ENCODE measurements around the gene DPF1. TPM values are rescaled to one million over a fixed set of nuclear protein-coding genes. Genes with fewer than 3 reads are reported as not detected.
"Not testable (repeated sequence)": the region's sequence is repeated elsewhere in the genome, so short reads cannot be mapped to it uniquely, and the experiment has no call there.

DPF1 gene
- total RNA-seq, 2 experiments from 2014 or later, result 0.14 to 0.31 TPM

DNA sequence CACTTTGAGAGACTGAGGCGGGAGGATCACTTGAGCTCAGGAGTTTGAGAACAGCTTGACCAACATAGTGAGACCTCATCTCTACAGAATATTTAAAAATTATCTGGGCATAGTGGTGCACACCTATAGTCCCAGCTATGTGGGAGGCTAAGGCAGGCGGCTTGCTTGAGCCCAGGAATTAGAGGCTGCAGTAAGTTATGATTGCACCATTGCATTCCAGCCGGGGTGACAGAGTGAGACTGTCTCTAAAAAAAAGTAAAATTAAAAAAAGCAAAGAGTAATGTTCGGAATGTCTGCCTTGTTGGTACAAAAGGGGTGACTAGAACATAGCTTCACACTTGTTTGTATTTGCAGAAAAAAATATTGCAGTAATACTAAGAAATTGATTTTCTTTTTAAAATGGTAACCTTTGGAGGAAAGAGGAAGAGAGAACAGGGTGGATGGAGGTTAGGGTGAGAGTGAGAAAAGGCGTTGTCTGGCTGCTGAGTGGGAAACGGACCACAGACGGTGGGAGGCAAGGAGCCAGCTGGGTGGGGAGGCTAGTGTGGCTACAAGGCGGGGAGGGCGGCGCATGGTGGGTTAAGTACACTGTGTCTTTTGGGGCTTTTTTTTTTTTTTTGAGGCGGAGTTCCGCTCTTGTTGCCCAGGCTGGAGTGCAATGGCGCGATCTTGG, 21.9 kb upstream of the DPF1 start:
- ATAC-seq (ENCODE audit: low read depth) (no peak), DNase-seq (no peak)
- no peaks in the 10 kb centered on the region for H3K36me3 Mint-ChIP-seq
- POLR2A ChIA-PET, result interaction anchor here (1.4 kb wide), 1 partner anchor 85 kb away, joined by 9 read pairs; no protein-coding TSS in a partner anchor
- H3K4me1 Mint-ChIP-seq, result peaks cover 7% of the 10 kb centered on the region
- no peaks in the 10 kb centered on the region for H3K9me3 Mint-ChIP-seq
- no peak overlapping the region for H3K27ac Mint-ChIP-seq
- no peak overlapping the region for H3K4me3 Mint-ChIP-seq
- peaks cover 4% of the 10 kb centered on the region for H3K27me3 Mint-ChIP-seq

DNA sequence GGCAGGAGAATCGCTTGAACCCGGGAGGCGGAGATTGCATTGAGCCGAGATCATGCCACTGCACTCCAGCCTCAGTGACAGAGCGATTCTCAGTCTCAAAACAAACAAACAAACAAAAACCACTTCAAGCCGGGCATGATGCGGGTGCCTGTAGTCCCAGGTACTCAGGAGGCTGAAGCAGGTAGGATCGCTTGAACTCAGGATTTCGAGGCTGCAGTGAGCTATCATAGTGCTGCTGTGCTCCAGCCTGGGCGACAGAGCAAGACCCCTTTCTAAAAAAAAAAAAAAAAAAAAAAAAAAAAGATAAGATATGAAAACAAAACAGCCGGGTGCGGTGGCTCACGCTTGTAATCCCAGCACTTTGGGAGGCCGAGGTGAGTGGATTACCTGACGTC, 19.3 kb upstream of the DPF1 start:
- no peak overlapping the region for H3K27ac Mint-ChIP-seq
- H3K4me1 Mint-ChIP-seq, result peaks cover 7% of the 10 kb centered on the region
- ATAC-seq (ENCODE audit: low read depth), result no peak
- no peaks in the 10 kb centered on the region for H3K9me3 Mint-ChIP-seq
- H3K36me3 Mint-ChIP-seq, result no peaks in the 10 kb centered on the region
- peak overlapping the region; percentile 84 for H3K4me3 Mint-ChIP-seq
- no peak for DNase-seq
- peaks cover 6% of the 10 kb centered on the region for H3K27me3 Mint-ChIP-seq
- POLR2A ChIA-PET, result interaction anchor here (0.7 to 0.9 kb wide), 2 partner anchors 31 to 93 kb away, joined by 3 to 4 read pairs; partner anchors contain the start of gene CATSPERG

DNA sequence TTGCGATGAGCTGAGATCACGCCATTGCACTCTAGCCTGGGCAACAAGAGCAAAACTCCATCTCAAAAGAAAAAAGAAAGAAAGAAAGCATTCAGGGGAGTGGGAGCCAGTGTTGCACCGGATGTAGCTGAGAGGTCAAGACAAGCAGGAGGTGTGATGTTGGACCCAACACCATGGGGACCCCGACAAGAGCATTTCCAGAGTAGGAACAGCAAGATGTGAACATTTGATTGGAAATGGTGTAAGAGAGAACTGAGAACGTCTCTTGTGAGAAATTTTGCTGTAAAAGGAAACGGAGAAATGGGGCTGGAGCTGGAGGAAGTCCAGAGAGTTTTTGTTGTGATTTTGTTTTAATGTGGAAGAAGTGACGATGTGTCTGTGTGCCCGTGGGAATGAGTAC, 15.8 kb upstream of the DPF1 start:
- Mint-ChIP-seq H3K27me3 (peaks cover 16% of the 10 kb centered on the region), H3K4me1 (peaks cover 6% of the 10 kb centered on the region), H3K27ac (no peak overlapping the region), H3K9me3 (no peaks in the 10 kb centered on the region), H3K4me3 (no peak overlapping the region), H3K36me3 (no peaks in the 10 kb centered on the region)
- DNase-seq, result no peak
- ATAC-seq (ENCODE audit: low read depth), result no peak
- POLR2A ChIA-PET, result no interaction called here

DNA sequence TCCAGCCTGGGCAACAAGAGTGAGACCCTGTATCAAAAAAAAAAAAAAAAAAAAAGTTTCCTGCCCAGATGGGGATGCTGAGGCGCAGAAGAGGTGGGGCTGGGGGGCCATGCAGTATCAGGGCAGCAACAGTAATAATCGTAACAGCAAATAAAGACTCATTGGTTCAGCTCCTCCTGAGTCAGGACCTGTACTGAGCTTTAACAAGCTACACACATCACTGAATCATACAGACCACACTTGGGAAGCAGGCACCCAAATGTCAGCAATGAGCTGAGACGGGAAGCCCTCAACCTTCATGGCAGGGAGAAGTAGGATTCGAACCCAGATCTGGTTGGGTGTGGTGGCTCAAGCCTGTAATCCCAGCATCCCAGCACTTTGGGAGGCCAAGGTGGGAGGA, 10.6 kb upstream of the DPF1 start:
- H3K4me1 Mint-ChIP-seq, result peaks cover 2% of the 10 kb centered on the region

DNA sequence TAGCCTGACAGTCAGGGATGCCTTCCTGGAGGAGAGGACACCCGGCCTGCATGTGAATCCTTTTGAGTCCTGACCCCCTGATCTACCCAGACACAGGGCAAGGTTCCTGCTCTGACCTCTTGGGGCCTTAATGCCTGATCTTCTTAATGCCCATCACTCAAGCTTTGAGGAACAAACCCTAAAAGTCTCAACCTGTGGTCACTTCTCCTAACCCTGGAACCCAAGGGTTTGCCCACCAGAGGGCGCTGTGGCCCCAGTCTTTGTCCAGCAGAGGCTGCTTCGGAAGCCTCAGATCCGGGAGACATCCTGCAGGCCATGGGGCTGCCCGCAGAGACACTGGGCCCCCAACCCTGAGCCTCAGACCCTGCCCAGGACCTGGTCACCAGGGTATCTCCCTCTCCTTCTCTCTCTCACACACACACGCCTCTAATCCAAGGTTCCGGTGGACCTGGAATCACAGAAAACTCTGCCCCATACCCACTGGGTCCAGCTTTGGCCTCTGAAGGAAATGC, 9.8 kb upstream of the DPF1 start:
- Mint-ChIP-seq H3K36me3 (no peaks in the 10 kb centered on the region), H3K27me3 (peaks cover 33% of the 10 kb centered on the region), H3K9me3 (no peaks in the 10 kb centered on the region), H3K4me1 (peaks cover 5% of the 10 kb centered on the region), H3K4me3 (no peak overlapping the region), H3K27ac (no peak overlapping the region)
- POLR2A ChIA-PET, result interaction anchor here (1.2 kb wide), 1 partner anchor 102 kb away, joined by 3 read pairs; the partner anchor contains the start of gene CATSPERG
- DNase-seq (peak; percentile 88), ATAC-seq (ENCODE audit: low read depth) (peak; percentile 62)

More for the DNA sequence above, 10.6 kb upstream of the DPF1 start:
- no peaks in the 10 kb centered on the region for H3K36me3 Mint-ChIP-seq
- ATAC-seq (ENCODE audit: low read depth), result no peak
- no peak overlapping the region for H3K4me3 Mint-ChIP-seq
- H3K27ac Mint-ChIP-seq, result no peak overlapping the region
- H3K27me3 Mint-ChIP-seq, result peaks cover 31% of the 10 kb centered on the region
- POLR2A ChIA-PET, result interaction anchor here (1.2 kb wide), 1 partner anchor 101 kb away, joined by 3 read pairs; the partner anchor contains the start of gene CATSPERG
- no peaks in the 10 kb centered on the region for H3K9me3 Mint-ChIP-seq
- no peak for DNase-seq

DNA sequence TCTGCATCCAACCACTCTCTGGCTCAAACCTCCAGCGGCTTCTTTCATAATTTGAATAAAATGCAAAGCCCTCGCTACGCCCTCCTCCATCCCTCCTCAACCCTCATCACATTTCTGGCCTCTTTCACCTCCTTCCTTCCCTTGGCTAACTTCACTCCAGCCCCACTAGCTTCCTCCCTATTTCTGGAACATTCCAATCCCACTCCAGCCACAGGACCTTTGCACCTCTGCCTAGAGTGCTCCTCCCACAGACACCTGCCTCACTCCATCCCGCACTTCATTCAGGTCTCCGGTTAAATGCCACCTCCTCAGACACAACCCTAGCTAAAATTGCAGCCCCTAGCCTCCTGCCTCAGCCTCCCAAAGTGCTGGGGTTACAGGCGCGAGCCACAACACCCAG, 7.9 kb upstream of the DPF1 start:
- no peak for ATAC-seq (ENCODE audit: low read depth)
- Mint-ChIP-seq H3K9me3 (no peaks in the 10 kb centered on the region), H3K36me3 (no peaks in the 10 kb centered on the region), H3K27me3 (peaks cover 47% of the 10 kb centered on the region), H3K4me3 (no peak overlapping the region), H3K27ac (no peak overlapping the region), H3K4me1 (peaks cover 7% of the 10 kb centered on the region)
- no peak for DNase-seq
- POLR2A ChIA-PET, result no interaction called here

DNA sequence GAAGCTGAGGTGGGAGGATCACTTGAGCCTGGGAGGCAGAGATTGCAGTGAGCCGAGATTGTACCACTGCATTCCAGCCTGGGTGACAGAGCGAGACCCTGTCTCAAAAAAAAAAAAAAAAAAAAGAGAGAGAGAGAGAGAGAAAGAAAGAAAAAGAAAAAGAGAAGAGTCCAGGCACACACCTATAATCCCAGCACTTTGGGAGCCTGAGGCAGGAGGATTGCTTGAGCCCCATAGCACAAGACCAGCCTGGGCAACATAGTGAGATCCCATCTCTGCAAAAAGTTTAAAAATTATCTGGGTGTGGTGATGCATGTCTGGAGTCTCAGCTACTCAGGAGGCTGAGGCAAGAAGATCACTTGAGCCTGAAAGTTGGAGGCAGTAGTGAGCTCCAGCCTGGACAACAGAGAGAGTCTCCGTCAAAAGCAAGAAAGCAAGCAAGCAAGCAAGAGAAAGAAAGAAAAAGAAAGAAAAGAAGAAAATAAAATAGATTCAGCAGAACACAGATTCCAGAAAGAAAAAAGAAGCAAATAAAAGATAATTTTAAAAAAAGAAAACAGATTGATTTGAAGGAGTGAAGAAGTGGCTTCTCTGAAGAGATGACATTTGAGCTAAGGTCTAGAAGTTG, 6.6 kb upstream of the DPF1 start:
- ATAC-seq (ENCODE audit: low read depth); H3K4me3 Mint-ChIP-seq; H3K36me3 Mint-ChIP-seq; POLR2A ChIA-PET; H3K4me1 Mint-ChIP-seq; H3K27ac Mint-ChIP-seq; DNase-seq; H3K9me3 Mint-ChIP-seq: not testable (repeated sequence)
- peaks cover 50% of the 10 kb centered on the region for H3K27me3 Mint-ChIP-seq

DNA sequence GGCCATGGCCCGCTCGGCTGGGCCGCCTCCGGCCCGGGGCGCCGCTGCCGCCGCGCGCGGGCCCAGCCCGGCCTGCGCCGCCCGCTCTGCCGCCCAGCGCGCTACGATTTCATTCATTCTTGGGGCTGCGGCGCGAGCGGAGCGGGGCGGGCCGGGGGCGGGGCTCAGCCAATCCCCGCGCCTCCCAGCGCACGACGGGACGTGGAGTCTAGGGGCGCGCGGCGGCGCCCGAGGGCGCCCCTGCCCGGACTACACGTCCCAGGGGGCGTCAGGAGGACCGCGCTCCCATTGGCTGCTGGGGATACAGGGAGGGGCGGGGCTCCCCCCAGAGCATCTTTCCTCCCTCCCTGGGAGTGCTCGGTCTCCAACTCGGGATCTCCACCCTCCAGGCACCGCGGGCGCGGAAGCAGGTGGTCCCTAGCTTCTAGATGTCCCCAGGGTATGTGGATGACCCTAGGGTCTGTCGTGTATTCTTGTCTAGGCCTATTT, 5.6 kb upstream of the DPF1 start:
- POLR2A ChIA-PET, result no interaction called here
- H3K27ac Mint-ChIP-seq, result no peak overlapping the region
- H3K36me3 Mint-ChIP-seq, result no peaks in the 10 kb centered on the region
- ATAC-seq (ENCODE audit: low read depth) (peak; percentile 87), DNase-seq (peak; percentile 69)
- H3K27me3 Mint-ChIP-seq, result peaks cover 54% of the 10 kb centered on the region
- H3K9me3 Mint-ChIP-seq, result no peaks in the 10 kb centered on the region
- peaks cover 7% of the 10 kb centered on the region for H3K4me1 Mint-ChIP-seq
- no peak overlapping the region for H3K4me3 Mint-ChIP-seq

DNA sequence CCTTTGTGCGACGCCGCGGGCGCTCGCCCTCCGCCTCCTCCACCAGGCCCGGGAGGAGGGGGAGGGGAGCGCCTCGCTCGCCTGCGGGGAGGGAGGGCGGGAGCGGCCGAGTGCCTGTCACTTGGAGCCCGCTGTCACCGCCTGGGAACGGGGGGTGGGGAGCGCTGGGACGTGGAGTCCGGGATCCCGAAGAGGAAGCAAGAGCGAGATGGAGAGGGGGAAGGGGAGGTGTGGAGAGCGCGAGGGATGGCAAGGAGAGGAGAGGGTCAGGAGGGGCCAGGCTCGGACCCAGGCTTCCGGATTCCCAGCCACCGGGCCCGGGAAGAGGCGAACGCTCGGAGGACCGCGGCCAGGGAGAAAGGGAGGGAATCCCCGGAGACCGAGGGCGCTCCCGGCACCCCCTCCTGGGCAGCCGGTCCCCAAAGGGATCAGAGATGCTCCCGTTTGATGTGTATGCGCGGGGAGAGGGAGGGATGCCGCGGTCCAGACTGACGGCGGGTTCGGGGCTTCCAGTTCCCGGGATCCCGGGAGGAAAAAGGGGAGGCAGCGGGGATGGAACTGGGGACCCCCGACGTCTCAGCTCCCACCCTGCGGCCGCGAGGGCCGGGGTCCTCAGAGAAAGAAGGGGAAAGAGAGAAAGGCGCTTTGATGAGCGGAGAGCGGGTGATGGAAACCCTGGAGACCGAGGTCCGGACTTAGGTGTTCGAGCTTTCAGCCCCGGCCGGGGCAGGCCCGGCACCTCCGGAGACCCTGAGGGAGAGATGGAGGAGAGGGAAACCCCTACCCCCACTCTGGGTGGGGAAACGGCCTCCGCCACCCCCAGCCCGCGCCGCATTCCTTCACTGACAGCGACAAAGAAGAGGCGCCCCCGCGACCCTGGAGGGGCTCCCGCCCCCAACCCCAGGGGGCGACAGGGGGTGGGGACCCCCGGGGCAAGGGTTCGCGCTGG, 4.7 kb upstream of the DPF1 start:
- peaks cover 61% of the 10 kb centered on the region for H3K27me3 Mint-ChIP-seq
- POLR2A ChIA-PET, result no interaction called here
- H3K4me1 Mint-ChIP-seq, result peaks cover 8% of the 10 kb centered on the region
- no peaks in the 10 kb centered on the region for H3K9me3 Mint-ChIP-seq
- no peak overlapping the region for H3K27ac Mint-ChIP-seq
- no peak for ATAC-seq (ENCODE audit: low read depth)
- H3K4me3 Mint-ChIP-seq, result peak overlapping the region; percentile 69
- no peak for DNase-seq
- peaks cover 1% of the 10 kb centered on the region for H3K36me3 Mint-ChIP-seq

DNA sequence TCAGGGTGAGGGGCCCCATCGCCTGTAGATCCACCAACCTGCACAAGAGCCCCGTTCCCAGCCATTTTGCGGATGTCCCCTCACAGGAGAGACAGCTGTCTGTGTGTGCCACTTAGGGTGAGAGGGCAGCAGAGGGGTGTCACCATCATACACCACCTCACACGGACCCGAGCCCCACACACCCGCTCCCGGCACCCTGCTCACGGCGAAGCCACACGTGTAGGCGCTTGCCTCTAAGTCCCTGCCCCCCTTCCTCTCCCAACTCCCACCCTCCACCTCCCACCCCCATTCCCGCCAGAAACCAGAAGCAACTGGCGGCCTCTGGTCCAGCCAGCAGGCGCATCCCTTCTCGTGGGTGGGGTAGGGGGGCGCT, 4.0 kb upstream of the DPF1 start:
- peak overlapping the region; percentile 11 for H3K4me3 Mint-ChIP-seq
- peaks cover 1% of the 10 kb centered on the region for H3K36me3 Mint-ChIP-seq
- POLR2A ChIA-PET, result interaction anchor here (0.6 to 1.4 kb wide), 2 partner anchors 41 to 178 kb away, joined by 3 read pairs; no protein-coding TSS in a partner anchor
- ATAC-seq (ENCODE audit: low read depth), result no peak
- peaks cover 15% of the 10 kb centered on the region for H3K4me1 Mint-ChIP-seq
- no peak for DNase-seq
- H3K9me3 Mint-ChIP-seq, result no peaks in the 10 kb centered on the region
- peaks cover 68% of the 10 kb centered on the region for H3K27me3 Mint-ChIP-seq
- H3K27ac Mint-ChIP-seq, result no peak overlapping the region

DNA sequence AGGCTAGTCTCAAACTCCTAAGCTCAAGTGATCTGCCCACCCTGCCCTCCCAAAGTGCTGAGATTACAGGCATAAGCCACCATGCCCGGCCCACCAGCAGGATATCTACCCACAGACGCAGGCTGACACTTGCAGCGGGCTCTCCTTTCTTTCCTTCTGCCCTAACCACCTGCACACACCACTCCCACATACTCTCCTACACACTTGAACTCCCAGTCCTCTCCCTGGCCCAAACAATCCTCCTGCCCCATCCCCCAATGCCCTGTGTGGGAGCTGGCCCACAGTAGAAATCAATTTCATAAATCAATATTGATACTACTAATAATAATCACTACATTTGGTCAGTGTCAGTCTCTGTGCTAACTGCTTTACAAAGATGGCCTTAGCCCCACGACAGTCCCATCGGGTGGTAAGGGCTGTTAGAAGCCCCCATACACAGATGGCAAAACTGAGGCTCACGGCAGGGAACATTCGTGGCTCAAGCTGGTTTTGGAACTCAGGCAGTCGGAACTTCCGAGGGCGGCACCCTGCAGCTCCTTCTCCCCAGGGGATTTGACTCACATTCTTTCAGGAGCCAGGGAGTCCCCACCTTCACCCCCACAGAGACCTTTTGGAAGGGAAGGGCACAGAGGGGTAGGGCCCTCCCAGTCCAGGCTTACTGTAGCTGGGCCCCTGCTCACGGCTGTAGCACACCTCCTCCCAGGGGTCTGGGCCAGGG, 3.4 kb upstream of the DPF1 start:
- peak overlapping the region; percentile 11 for H3K4me3 Mint-ChIP-seq
- H3K36me3 Mint-ChIP-seq, result peaks cover 1% of the 10 kb centered on the region
- peaks cover 17% of the 10 kb centered on the region for H3K4me1 Mint-ChIP-seq
- DNase-seq (no peak), ATAC-seq (ENCODE audit: low read depth) (no peak)
- POLR2A ChIA-PET, result interaction anchor here (0.6 to 1.4 kb wide), 2 partner anchors 41 to 178 kb away, joined by 3 read pairs; no protein-coding TSS in a partner anchor
- no peaks in the 10 kb centered on the region for H3K9me3 Mint-ChIP-seq
- H3K27ac Mint-ChIP-seq, result no peak overlapping the region
- peaks cover 72% of the 10 kb centered on the region for H3K27me3 Mint-ChIP-seq

DNA sequence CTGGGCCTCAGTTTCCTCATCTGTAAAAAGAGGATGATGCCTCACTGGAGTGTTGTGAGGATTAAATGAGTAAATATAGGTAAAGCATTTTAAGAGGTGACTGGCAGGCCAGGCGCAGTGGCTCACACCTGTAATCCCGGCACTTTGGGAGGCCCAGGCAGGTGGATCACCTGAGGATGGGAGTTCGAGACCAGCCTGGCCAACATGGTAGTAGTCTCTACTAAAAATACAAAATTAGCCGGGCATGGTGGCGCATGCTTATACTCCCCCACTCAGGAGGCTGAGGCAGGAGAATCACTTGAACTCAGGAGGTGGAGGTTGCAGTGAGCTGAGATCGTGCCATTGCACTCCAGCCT, 819 bp upstream of the DPF1 start:
- Mint-ChIP-seq H3K27me3 (peaks cover 67% of the 10 kb centered on the region), H3K4me1 (peaks cover 17% of the 10 kb centered on the region)
- POLR2A ChIA-PET, result interaction anchor here (1.7 kb wide), 1 partner anchor 319 kb away, joined by 6 read pairs; the partner anchor contains the start of genes SIPA1L3 and WDR87
- DNase-seq; H3K27ac Mint-ChIP-seq; H3K36me3 Mint-ChIP-seq; H3K4me3 Mint-ChIP-seq; ATAC-seq (ENCODE audit: low read depth); H3K9me3 Mint-ChIP-seq: not testable (repeated sequence)
